Measurements from ENCODE around the gene PAPOLG.

Gene PAPOLG

GRCh38 chr2:60741576-60741975 lies 14.5 kb upstream of the PAPOLG start:
- Mint-ChIP-seq H3K27ac (no peak overlapping the region), H3K36me3 (ENCODE audit: insufficient read depth) (peaks cover 4% of the 10 kb centered on the region), H3K4me3 (no peak overlapping the region), H3K27me3 (peaks cover 8 to 38% of the 10 kb centered on the region in 2 donors), H3K9me3 (no peaks in the 10 kb centered on the region), H3K4me1 (ENCODE audit: low read depth in 2 of 2) (peaks cover 15 to 16% of the 10 kb centered on the region in 2 donors)
- no peak for DNase-seq
- ATAC-seq (replicated peaks), result no peak

DNA sequence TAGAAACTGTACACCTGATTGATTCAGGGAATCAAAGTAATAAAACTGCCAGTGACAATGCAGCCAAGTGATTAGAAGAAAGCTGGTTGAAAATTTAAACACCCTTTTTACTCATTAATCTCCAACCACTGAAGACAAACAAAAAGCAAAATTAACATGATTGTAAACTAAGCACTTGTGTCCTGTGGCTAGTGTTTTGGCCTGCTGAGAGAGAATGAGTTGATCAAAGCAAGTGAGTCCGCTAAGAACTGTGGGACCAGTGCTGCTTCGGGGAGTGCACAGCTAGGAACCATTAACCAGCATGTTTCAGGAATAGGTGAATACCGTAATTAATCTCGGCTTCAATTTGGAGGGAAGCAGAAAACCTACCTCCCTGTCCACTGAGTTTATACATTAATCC lies 13.6 kb upstream of the PAPOLG start:
- H3K27ac Mint-ChIP-seq, result no peak overlapping the region
- H3K4me1 Mint-ChIP-seq (ENCODE audit: low read depth in 2 of 2), result peaks cover 16% of the 10 kb centered on the region in 2 donors
- peaks cover 4% of the 10 kb centered on the region for H3K36me3 Mint-ChIP-seq (ENCODE audit: insufficient read depth)
- no peak overlapping the region for H3K4me3 Mint-ChIP-seq
- no peaks in the 10 kb centered on the region for H3K9me3 Mint-ChIP-seq
- H3K27me3 Mint-ChIP-seq, result peaks cover 2 to 31% of the 10 kb centered on the region in 2 donors
- DNase-seq, result no peak
- ATAC-seq (replicated peaks), result no peak

DNA sequence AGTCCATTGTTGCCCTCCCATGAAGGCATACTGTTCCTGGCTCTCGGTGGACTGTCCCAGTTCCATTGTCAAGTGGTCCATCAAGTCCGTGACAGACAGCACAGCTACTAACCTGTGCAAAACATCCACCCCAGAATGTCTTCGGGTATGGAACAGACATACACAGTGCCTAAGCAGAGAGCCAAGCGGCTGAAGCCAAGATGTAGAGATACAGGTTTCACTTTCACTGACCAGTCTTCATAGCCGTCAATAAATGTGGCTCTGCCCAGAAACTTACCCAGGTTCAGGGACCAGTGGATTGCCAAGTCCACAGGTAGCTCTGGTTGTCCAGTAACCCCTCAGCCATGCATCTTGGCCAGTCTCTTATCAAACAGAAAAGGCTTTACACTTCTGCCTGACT lies 10.7 kb upstream of the PAPOLG start:
- Mint-ChIP-seq H3K27ac (no peak overlapping the region), H3K9me3 (no peaks in the 10 kb centered on the region), H3K36me3 (ENCODE audit: insufficient read depth) (peaks cover 4% of the 10 kb centered on the region), H3K27me3 (peaks cover 0 to 2% of the 10 kb centered on the region in 2 donors), H3K4me1 (ENCODE audit: low read depth in 2 of 2) (peaks cover 16% of the 10 kb centered on the region in 2 donors), H3K4me3 (peak overlapping the region in 1 of 2 donors; percentile 50)
- no peak for ATAC-seq (replicated peaks)
- no peak for DNase-seq

- peak overlapping the region; percentile 50 to 53 for H3K4me3 Mint-ChIP-seq
- H3K27ac Mint-ChIP-seq, result peak overlapping the region in 1 of 2 donors; percentile 44
- H3K4me1 Mint-ChIP-seq (ENCODE audit: low read depth in 2 of 2), result peaks cover 16% of the 10 kb centered on the region in 2 donors
- ATAC-seq (replicated peaks) (peak; percentile 78), DNase-seq (no peak)
- no peaks in the 10 kb centered on the region for H3K27me3 Mint-ChIP-seq
- H3K9me3 Mint-ChIP-seq, result no peaks in the 10 kb centered on the region
- H3K36me3 Mint-ChIP-seq (ENCODE audit: insufficient read depth), result peaks cover 4% of the 10 kb centered on the region
Measured at GRCh38 chr2:60745761-60746160, 10.3 kb upstream of the PAPOLG start.

DNA sequence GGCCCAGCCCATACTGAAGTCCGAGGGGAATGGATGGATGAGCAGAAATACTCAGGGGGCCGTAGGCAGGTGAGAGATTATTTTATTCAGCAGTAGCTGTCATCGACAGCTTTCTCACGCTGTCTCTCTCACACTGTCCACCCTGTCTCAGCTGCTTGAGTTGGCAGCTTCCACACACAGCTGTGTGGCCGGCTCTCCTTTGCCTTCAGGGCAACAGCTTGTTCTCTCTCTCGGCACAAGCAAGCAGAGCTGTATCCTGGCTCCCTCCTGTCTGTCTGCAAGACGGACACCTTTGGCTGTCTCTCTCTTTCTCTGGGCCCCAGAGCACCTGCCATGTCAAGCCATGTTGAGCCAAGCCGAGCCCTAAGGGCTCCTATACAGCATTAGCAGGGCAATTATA lies 9.8 kb upstream of the PAPOLG start:
- DNase-seq (no peak), ATAC-seq (replicated peaks) (no peak)
- Mint-ChIP-seq H3K4me1 (ENCODE audit: low read depth in 2 of 2) (peaks cover 16% of the 10 kb centered on the region in 2 donors), H3K9me3 (no peaks in the 10 kb centered on the region), H3K4me3 (peak overlapping the region; percentile 50 to 53), H3K36me3 (ENCODE audit: insufficient read depth) (peaks cover 4% of the 10 kb centered on the region), H3K27ac (peak overlapping the region in 1 of 2 donors; percentile 44), H3K27me3 (no peaks in the 10 kb centered on the region)

DNA sequence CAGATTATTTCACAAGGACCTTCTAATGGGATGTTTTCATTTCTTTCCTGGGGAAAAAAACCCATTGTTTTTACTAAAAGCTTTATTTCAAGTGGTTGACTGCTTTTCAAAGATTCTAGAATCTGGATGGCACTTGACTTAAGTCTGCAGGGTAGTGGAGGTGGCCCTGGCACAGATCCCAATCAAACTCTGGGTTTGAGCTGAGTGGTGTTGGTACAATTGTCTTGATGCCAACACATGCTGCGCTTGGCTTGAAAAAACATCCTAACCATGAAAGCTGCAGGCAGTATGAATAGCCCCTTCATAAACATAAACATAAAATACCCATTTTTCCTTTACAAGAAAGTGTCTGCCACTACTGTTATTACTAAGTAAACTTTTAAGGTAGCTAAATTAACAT lies 3.6 kb downstream of the PAPOLG start:
- no peaks in the 10 kb centered on the region for H3K27me3 Mint-ChIP-seq
- no peak overlapping the region for H3K4me3 Mint-ChIP-seq

GRCh38 chr2:60764736-60765534 lies 8.9 kb downstream of the PAPOLG start:
- H3K9me3 Mint-ChIP-seq, result no peaks in the 10 kb centered on the region
- H3K27ac Mint-ChIP-seq, result peak overlapping the region in 1 of 2 donors; percentile 79
- ATAC-seq (replicated peaks) (no peak), DNase-seq (no peak)
- H3K4me1 Mint-ChIP-seq (ENCODE audit: low read depth in 2 of 2), result peaks cover 10 to 33% of the 10 kb centered on the region in 2 donors
- no peaks in the 10 kb centered on the region for H3K27me3 Mint-ChIP-seq
- H3K4me3 Mint-ChIP-seq, result no peak overlapping the region
- H3K36me3 Mint-ChIP-seq (ENCODE audit: insufficient read depth), result peaks cover 85% of the 10 kb centered on the region

More for the DNA sequence above, 3.6 kb downstream of the PAPOLG start:
- peaks cover 17 to 27% of the 10 kb centered on the region in 2 donors for H3K4me1 Mint-ChIP-seq (ENCODE audit: low read depth in 2 of 2)
- no peak for DNase-seq
- H3K27ac Mint-ChIP-seq, result no peak overlapping the region
- ATAC-seq (replicated peaks), result no peak
- peaks cover 56% of the 10 kb centered on the region for H3K36me3 Mint-ChIP-seq (ENCODE audit: insufficient read depth)
- no peaks in the 10 kb centered on the region for H3K9me3 Mint-ChIP-seq

- H3K4me1 Mint-ChIP-seq (ENCODE audit: low read depth in 2 of 2), result peaks cover 8 to 28% of the 10 kb centered on the region in 2 donors
- H3K4me3 Mint-ChIP-seq, result no peak overlapping the region
- ATAC-seq (replicated peaks) (no peak), DNase-seq (no peak)
- no peaks in the 10 kb centered on the region for H3K27me3 Mint-ChIP-seq
- peaks cover 86% of the 10 kb centered on the region for H3K36me3 Mint-ChIP-seq (ENCODE audit: insufficient read depth)
- no peaks in the 10 kb centered on the region for H3K9me3 Mint-ChIP-seq
- peak overlapping the region; percentile 53 to 54 for H3K27ac Mint-ChIP-seq
Measured at GRCh38 chr2:60766283-60766682, 10.2 kb downstream of the PAPOLG start.

- H3K27ac Mint-ChIP-seq, result no peak overlapping the region
- H3K9me3 Mint-ChIP-seq, result no peaks in the 10 kb centered on the region
- ATAC-seq (replicated peaks) (no peak), DNase-seq (no peak)
- H3K36me3 Mint-ChIP-seq (ENCODE audit: insufficient read depth), result peaks cover 94% of the 10 kb centered on the region
- no peaks in the 10 kb centered on the region for H3K27me3 Mint-ChIP-seq
- peaks cover 8 to 30% of the 10 kb centered on the region in 2 donors for H3K4me1 Mint-ChIP-seq (ENCODE audit: low read depth in 2 of 2)
- H3K4me3 Mint-ChIP-seq, result no peak overlapping the region
Measured at GRCh38 chr2:60771508-60771907, 15.4 kb downstream of the PAPOLG start.

DNA sequence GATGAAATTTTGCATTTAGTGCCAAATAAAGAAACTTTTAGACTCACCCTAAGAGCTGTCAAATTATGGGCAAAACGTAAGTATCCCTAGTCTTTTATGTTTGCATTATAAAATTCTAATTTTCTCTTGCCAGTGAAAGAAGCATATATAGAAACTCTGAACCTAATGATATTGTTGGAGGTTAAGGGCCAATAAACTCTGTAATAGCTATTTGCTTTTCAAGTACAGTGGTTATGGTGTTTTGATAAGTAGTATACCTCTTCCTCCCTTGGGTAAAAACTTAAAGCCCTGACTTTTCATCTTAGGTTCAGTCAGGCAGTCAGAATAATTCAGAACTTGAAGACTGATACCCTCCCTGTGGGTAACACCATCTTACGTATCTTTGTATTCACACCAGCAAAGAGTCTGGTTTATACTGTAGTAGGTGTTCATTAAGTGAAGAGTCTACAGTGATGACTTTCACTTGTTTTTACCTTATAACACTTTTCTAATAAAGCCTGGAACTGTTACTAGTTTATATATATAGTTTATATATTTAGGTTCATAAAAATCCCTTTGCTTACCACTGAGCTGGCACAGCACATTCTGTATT lies 19.1 kb downstream of the PAPOLG start:
- Mint-ChIP-seq H3K4me3 (no peak overlapping the region), H3K9me3 (no peaks in the 10 kb centered on the region), H3K4me1 (ENCODE audit: low read depth in 2 of 2) (peaks cover 2 to 9% of the 10 kb centered on the region in 2 donors), H3K27me3 (no peaks in the 10 kb centered on the region), H3K27ac (no peak overlapping the region), H3K36me3 (ENCODE audit: insufficient read depth) (peaks cover 89% of the 10 kb centered on the region)
- no peak for DNase-seq
- no peak for ATAC-seq (replicated peaks)

- H3K36me3 Mint-ChIP-seq (ENCODE audit: insufficient read depth), result peaks cover 88% of the 10 kb centered on the region
- ATAC-seq (replicated peaks), result no peak
- no peaks in the 10 kb centered on the region for H3K27me3 Mint-ChIP-seq
- no peak for DNase-seq
- H3K27ac Mint-ChIP-seq, result no peak overlapping the region
- H3K4me3 Mint-ChIP-seq, result no peak overlapping the region
- H3K4me1 Mint-ChIP-seq (ENCODE audit: low read depth in 2 of 2), result peaks cover 0 to 2% of the 10 kb centered on the region in 2 donors
- no peaks in the 10 kb centered on the region for H3K9me3 Mint-ChIP-seq
Measured at GRCh38 chr2:60778352-60778751, 22.3 kb downstream of the PAPOLG start.

- Mint-ChIP-seq H3K4me1 (ENCODE audit: low read depth in 2 of 2) (no peaks in the 10 kb centered on the region), H3K4me3 (no peak overlapping the region), H3K9me3 (no peaks in the 10 kb centered on the region), H3K27ac (no peak overlapping the region), H3K27me3 (no peaks in the 10 kb centered on the region), H3K36me3 (ENCODE audit: insufficient read depth) (peaks cover 88% of the 10 kb centered on the region)
- DNase-seq, result no peak
- ATAC-seq (replicated peaks), result no peak
Measured at GRCh38 chr2:60779426-60779825, 23.4 kb downstream of the PAPOLG start.

DNA sequence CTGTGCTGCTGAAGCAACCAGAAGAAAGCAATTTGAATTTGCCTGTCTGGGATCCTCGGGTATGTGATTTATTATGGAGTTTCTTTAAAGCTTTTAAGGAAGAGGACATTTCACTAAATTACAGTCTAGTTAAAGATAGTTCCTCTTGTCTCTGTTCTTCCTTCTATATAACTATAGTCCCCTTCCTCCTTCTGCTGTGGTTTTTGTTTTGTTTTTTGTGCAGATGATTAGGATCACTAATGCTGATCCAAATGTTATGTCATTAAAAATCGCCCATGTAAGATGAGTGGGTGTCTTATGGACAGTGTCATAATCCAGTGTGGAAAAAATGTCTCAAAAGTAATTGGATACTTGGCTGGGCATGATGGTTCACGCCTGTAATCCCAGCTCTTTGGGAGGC lies 24.7 kb downstream of the PAPOLG start:
- Mint-ChIP-seq H3K9me3 (no peaks in the 10 kb centered on the region), H3K36me3 (ENCODE audit: insufficient read depth) (peaks cover 88% of the 10 kb centered on the region), H3K27ac (peak overlapping the region; percentile 8 to 52), H3K27me3 (no peaks in the 10 kb centered on the region), H3K4me3 (no peak overlapping the region), H3K4me1 (ENCODE audit: low read depth in 2 of 2) (no peaks in the 10 kb centered on the region)
- ATAC-seq (replicated peaks), result no peak
- no peak for DNase-seq

GRCh38 chr2:60793169-60793568 lies 37.1 kb downstream of the PAPOLG start:
- Mint-ChIP-seq H3K4me1 (ENCODE audit: low read depth in 2 of 2) (peaks cover 9 to 27% of the 10 kb centered on the region in 2 donors), H3K4me3 (no peak overlapping the region), H3K9me3 (no peaks in the 10 kb centered on the region), H3K27me3 (no peaks in the 10 kb centered on the region), H3K27ac (no peak overlapping the region), H3K36me3 (ENCODE audit: insufficient read depth) (peaks cover 76% of the 10 kb centered on the region)
- ATAC-seq (replicated peaks) (no peak), DNase-seq (no peak)
